IPS-18a (cell line): ENCODE data around the gene PIKFYVE.
"Not testable (repeated sequence)": the region's sequence is repeated elsewhere in the genome, so short reads cannot be mapped to it uniquely, and the experiment has no call there.

Experiments
- H3K27ac ChIP-seq: one replicate; pipeline ENCODE4 v1.5.1; 2013; ENCODE audit warnings: low read length
- H3K27me3 ChIP-seq: one replicate; pipeline ENCODE4 v1.6.1; 2013; ENCODE audit warnings: mild to moderate bottlenecking, low read length; ENCODE audit not compliant: control insufficient read depth, insufficient read depth
- H3K36me3 ChIP-seq: one replicate; pipeline ENCODE4 v1.6.1; 2013; ENCODE audit warnings: low read depth, low read length; ENCODE audit not compliant: control insufficient read depth
- H3K4me1 ChIP-seq: one replicate; pipeline ENCODE4 v1.6.1; 2013; ENCODE audit warnings: low read depth, low read length; ENCODE audit not compliant: control insufficient read depth
- H3K4me3 ChIP-seq: one replicate; pipeline ENCODE4 v1.5.1; 2013; ENCODE audit warnings: low read length
- H3K9ac ChIP-seq: one replicate; pipeline ENCODE4 v1.6.1; 2013; ENCODE audit warnings: mild to moderate bottlenecking, low read length, moderate library complexity
- H3K9me3 ChIP-seq: one replicate; pipeline ENCODE4 v1.6.1; 2013; ENCODE audit warnings: low read depth, low read length; ENCODE audit not compliant: control insufficient read depth

The PIKFYVE gene, protein sequence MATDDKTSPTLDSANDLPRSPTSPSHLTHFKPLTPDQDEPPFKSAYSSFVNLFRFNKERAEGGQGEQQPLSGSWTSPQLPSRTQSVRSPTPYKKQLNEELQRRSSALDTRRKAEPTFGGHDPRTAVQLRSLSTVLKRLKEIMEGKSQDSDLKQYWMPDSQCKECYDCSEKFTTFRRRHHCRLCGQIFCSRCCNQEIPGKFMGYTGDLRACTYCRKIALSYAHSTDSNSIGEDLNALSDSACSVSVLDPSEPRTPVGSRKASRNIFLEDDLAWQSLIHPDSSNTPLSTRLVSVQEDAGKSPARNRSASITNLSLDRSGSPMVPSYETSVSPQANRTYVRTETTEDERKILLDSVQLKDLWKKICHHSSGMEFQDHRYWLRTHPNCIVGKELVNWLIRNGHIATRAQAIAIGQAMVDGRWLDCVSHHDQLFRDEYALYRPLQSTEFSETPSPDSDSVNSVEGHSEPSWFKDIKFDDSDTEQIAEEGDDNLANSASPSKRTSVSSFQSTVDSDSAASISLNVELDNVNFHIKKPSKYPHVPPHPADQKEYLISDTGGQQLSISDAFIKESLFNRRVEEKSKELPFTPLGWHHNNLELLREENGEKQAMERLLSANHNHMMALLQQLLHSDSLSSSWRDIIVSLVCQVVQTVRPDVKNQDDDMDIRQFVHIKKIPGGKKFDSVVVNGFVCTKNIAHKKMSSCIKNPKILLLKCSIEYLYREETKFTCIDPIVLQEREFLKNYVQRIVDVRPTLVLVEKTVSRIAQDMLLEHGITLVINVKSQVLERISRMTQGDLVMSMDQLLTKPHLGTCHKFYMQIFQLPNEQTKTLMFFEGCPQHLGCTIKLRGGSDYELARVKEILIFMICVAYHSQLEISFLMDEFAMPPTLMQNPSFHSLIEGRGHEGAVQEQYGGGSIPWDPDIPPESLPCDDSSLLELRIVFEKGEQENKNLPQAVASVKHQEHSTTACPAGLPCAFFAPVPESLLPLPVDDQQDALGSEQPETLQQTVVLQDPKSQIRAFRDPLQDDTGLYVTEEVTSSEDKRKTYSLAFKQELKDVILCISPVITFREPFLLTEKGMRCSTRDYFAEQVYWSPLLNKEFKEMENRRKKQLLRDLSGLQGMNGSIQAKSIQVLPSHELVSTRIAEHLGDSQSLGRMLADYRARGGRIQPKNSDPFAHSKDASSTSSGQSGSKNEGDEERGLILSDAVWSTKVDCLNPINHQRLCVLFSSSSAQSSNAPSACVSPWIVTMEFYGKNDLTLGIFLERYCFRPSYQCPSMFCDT (N-terminal part only)

DNA sequence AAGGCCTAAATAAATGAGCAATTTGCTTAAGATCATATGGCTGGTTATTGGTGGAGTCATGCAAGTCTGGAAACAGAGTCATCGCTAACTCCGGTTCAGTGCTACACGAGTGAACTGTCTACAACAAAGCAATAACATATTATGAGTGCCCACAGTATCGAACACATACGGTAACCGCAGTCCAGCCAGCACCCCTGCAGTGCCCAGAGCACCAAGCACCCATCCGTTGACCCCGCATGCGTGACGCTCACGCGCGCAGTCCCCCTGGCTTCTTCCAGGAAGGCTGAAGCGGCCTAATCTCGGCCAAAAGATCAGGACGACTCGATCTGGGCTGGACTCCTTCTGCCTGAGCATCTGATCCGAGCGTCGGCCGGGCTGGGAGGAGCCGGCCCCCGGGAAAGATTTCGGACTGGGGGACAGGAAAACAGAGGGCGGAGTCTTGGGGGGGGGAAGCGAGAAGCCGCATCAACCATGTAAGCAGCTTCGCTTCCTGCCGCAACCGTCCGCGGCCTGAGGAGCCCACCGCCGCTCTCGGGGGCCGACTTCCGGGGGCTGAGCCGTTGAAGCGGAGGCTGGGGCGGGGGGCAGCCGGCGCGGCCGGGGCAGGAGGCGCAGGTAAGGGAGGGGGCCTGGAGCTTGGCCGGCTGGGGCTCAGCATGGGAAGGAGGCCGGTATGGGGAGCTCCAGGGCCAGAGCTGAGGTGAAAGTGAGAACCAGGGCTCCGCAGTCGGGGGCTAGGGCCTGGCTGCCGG is at the start of gene PIKFYVE:
Gene PIKFYVE (plus strand): TSS at position 455 of the 752 bp plus-strand sequence. CDS start 5,265 bp downstream, outside the sequence.
- peak within 1 kb of the TSS; percentile 79 for H3K9ac ChIP-seq
- peak within 1 kb of the TSS; percentile 60 for H3K27ac ChIP-seq
- H3K4me1 ChIP-seq: peaks cover 16% of the 10 kb centered on the region
- peak within 1 kb of the TSS; percentile 90 for H3K4me3 ChIP-seq
- no peaks in the 10 kb centered on the region for H3K27me3 ChIP-seq
- peaks cover 3% of the 10 kb centered on the region for H3K9me3 ChIP-seq
- no peaks in the 10 kb centered on the region for H3K36me3 ChIP-seq

DNA sequence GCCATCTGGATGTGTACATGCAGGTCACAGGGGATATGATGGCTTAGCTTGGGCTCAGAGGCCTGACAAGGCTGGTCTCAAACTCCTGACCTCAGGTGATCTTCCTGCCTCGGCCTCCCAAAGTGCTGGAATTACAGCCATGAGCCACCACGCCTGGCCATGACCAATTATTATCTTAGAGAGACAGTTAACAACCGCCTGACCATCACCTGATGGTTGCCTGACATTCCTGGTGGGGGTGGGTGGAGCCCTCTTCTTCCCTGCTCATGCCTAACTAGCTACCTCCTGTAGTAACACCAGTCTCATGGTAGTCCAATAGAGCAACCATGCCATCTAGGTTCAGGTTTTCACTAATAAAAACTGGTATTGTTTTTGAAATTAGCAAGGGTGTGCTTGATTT is 44.2 kb upstream of the PIKFYVE start:
- not testable (repeated sequence) for H3K9ac ChIP-seq, H3K4me1 ChIP-seq, H3K36me3 ChIP-seq, H3K4me3 ChIP-seq, H3K9me3 ChIP-seq, H3K27me3 ChIP-seq, H3K27ac ChIP-seq

DNA sequence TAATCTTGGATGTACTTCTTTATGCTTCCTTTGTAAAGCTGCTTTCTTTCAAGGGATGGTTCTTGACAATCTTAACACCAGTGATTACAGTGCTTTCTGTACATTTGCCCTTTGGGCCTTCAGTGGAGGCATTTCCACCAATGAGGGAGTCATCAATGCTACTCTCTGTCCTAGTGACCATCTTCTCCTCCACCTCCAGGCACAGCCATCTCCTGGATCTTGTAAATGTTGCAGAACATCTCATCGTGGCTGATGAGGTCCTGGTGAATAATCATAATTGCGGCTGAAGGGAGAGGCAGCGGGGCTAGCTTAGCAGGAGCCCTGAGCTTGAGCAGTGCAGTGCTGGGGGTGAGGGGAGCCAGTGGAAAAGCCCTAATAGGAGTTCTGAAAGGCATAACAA is 43.7 kb upstream of the PIKFYVE start:
- Histone ChIP-seq H3K9ac (no peak overlapping the region), H3K27ac (no peak overlapping the region), H3K9me3 (no peaks in the 10 kb centered on the region), H3K27me3 (no peaks in the 10 kb centered on the region), H3K4me3 (no peak overlapping the region), H3K36me3 (no peaks in the 10 kb centered on the region), H3K4me1 (no peaks in the 10 kb centered on the region)

DNA sequence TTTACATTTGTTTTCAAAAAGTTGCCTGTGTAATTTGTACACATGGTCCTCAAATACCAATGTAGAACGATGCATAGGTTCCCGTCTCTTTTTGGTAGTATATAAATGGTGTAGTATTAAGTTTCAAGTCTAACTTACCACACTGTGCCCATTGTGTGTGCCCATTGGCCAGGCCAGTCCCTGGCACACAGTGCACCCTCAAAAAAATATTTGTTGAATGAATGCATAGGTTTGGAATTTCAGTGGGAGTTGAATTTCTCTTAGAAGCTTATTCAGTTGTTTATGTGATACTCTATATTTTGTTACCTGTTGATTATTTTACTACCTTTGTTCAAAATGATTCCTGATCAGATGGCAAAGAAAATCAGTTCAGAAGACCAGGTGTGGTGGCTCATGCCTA is 41.3 kb upstream of the PIKFYVE start:
- Histone ChIP-seq H3K27ac (no peak overlapping the region), H3K36me3 (no peaks in the 10 kb centered on the region), H3K9ac (no peak overlapping the region), H3K9me3 (no peaks in the 10 kb centered on the region), H3K4me3 (no peak overlapping the region), H3K4me1 (no peaks in the 10 kb centered on the region), H3K27me3 (no peaks in the 10 kb centered on the region)

DNA sequence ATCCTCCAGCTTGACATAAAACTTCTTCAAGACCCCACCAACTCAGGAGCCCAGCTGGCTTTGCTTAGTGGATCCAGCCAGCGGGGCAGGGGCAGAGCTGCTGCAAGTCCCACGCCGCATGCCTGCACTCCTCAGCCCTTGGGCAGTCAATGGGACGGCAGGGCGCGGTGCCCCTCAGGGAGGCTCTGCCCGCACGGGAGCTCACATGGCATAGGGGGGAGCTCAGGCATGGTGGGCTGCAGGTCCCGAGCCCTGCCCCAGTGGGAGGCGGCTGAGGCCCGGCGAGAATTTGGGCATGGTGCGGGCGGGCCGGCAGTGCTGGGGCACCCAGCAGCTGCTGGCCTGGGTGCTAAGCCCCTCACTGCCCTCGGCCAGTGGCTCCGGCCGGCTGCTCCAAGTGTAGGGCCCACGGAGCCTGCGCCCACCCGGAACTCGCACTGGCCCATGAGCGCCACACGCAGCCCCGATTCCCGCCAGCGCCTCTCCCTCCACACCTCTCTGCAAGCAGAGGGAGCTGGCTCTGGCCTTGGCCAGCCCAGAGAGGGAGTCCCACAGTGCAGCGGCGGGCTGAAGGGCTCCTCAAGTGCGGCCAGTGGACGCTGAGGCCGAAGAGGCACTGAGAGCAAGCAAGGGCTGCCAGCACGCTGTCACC is 38.3 kb upstream of the PIKFYVE start:
- Histone ChIP-seq H3K4me1 (no peaks in the 10 kb centered on the region), H3K9me3 (peaks cover 3% of the 10 kb centered on the region), H3K27me3 (no peaks in the 10 kb centered on the region), H3K36me3 (no peaks in the 10 kb centered on the region), H3K4me3 (no peak overlapping the region), H3K9ac (no peak overlapping the region), H3K27ac (no peak overlapping the region)

DNA sequence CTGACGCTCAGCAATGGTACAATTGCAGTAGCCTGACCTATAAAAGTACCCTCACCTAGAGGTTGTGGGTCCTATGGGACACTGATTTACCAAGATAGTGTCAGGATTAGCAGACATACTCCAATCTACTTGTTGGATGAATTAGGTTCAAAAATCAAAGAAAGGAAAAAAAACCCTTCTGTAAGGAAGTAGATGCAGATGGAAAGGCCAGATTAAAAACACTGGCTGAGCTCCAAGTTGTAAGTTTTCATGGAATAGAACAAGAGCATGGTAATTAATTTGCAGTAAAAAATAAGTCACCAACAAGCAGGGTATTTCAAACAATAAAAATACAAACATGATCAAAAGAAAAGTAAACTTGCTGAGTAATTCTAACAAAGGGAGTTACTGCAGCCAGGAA is 37.6 kb upstream of the PIKFYVE start:
- no peak overlapping the region for H3K27ac ChIP-seq
- H3K4me3 ChIP-seq: no peak overlapping the region
- peaks cover 3% of the 10 kb centered on the region for H3K9me3 ChIP-seq
- no peak overlapping the region for H3K9ac ChIP-seq
- H3K36me3 ChIP-seq: no peaks in the 10 kb centered on the region
- no peaks in the 10 kb centered on the region for H3K27me3 ChIP-seq
- H3K4me1 ChIP-seq: no peaks in the 10 kb centered on the region

DNA sequence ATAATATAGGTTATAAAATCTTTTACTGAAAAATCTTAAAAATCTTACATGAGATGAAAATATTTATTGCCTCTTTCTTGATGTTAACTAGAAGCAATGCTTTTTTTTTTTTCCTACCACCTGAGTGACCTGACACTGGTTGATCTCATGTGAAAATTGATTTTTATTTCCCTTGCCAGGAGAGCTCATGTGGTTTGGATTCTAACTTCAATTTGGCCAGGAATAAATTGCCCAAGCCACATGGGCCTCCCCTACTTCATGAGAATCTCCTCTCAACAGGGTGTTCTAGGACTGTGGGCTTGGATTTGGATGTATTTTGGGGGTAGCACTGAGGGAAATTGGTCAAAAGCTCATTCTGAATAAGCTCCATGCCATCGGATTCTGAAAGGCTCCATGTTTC is 31.3 kb upstream of the PIKFYVE start:
- no peak overlapping the region for H3K9ac ChIP-seq
- no peaks in the 10 kb centered on the region for H3K4me1 ChIP-seq
- no peak overlapping the region for H3K27ac ChIP-seq
- H3K27me3 ChIP-seq: no peaks in the 10 kb centered on the region
- peaks cover 3% of the 10 kb centered on the region for H3K9me3 ChIP-seq
- H3K4me3 ChIP-seq: no peak overlapping the region
- peaks cover 28% of the 10 kb centered on the region for H3K36me3 ChIP-seq

DNA sequence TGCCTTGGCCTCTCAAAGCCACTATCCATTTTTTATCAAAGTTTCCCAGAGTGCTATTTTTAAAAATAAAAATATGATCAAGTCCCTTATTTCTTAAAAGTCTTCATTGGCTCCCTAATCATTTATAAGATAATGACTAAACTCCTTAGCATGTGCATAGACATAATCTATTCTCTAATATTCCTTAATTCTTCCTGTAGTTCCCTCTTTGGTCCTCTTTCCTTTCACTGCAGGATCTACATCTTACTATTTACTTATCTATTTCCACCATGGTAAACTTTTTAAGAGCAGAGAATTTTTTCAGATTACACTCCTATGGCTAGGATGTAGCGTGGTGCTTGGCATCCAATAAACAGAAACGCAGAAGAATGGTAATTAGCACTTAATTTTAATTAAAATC is 30.2 kb upstream of the PIKFYVE start:
- Histone ChIP-seq H3K9ac (no peak overlapping the region), H3K4me1 (no peaks in the 10 kb centered on the region), H3K27ac (no peak overlapping the region), H3K27me3 (no peaks in the 10 kb centered on the region), H3K4me3 (no peak overlapping the region), H3K9me3 (peaks cover 3% of the 10 kb centered on the region), H3K36me3 (peaks cover 37% of the 10 kb centered on the region)

DNA sequence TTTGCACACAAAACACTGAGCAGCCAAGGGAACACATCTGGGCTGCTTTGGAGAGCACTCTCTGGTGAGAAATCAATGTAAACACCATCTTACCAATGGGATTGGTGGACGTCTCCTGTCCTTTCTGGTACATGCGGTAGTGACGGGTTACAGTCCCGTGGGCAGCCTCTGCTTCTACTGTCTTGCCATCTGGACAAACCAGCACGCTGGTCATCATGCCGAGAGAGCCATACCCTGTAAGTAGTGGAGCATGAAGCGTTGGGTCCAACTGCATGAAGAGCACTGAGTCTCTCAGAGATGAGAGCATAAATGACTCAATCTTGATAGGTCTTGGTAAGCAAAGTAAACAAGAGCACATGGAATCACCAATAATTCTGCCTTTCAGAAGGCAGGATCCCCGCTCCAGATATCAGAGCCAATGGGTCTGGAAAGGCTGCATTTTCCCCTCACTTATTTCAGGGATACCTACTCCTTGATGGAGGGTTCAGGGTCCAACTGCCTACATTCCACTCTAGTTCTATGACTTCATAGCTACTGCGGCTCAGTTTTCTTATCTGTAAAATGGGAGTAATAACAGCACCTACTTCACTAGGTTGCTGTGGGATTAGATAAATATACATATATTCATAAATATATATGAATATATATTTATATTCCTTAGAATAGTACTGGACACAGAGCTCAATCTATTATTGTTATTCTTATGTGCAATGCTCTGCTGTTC is 26.1 kb upstream of the PIKFYVE start:
- H3K4me3 ChIP-seq: no peak overlapping the region
- no peak overlapping the region for H3K9ac ChIP-seq
- no peaks in the 10 kb centered on the region for H3K27me3 ChIP-seq
- no peaks in the 10 kb centered on the region for H3K9me3 ChIP-seq
- H3K36me3 ChIP-seq: peaks cover 75% of the 10 kb centered on the region
- no peak overlapping the region for H3K27ac ChIP-seq
- H3K4me1 ChIP-seq: no peaks in the 10 kb centered on the region

DNA sequence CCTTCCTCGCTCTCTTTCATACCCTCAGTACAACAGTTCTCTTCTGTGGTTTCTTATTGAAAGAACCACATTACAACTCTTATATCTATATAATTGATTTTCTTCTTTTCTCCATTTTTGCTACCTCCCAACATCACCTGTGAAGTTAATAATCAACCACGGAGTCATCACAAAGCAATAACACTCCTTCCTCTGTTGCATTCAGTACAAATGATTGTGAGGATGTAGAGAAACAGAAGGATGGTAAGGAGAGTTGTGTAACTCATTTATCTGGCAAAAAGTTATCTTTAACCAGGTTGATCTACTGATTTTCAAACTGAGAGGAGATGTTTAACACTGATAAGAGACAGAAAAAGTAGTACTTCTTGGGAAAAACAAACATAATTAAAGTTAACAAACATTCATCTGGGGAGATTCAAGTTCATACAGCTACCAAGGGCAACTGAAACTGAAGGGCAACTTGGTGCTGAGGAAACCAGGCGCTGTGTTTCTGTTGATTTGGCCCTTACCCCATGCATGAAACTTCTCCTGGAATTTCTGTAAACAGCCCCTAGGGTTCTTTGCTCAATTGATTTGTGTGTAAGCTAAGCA is 25.3 kb upstream of the PIKFYVE start:
- H3K36me3 ChIP-seq: peaks cover 83% of the 10 kb centered on the region
- no peaks in the 10 kb centered on the region for H3K9me3 ChIP-seq
- no peaks in the 10 kb centered on the region for H3K4me1 ChIP-seq

More for the DNA sequence above, 25.3 kb upstream of the PIKFYVE start:
- Histone ChIP-seq H3K9ac (no peak overlapping the region), H3K4me3 (no peak overlapping the region), H3K27ac (no peak overlapping the region), H3K27me3 (no peaks in the 10 kb centered on the region)
